HepG2 (cell line): Measurements from ENCODE around the gene MRPS14. TPM values are rescaled to one million over a fixed set of nuclear protein-coding genes. Genes with fewer than 3 reads are reported as not detected.

ENCODE experiments used
- ADNP ChIP-seq: sonication (generic); formaldehyde crosslinking; IDR thresholded peaks from 2 replicates; pipeline ENCODE4 v1.4.0; 2020; ENCODE audit warnings: missing genetic modification reagents
- BRF2 ChIP-seq: sonication (generic); formaldehyde crosslinking; IDR thresholded peaks from 2 replicates; pipeline ENCODE4 v1.8.1; 2022; ENCODE audit warnings: mild to moderate bottlenecking, missing genetic modification reagents
- ELK4 ChIP-seq: sonication (generic); formaldehyde crosslinking; IDR thresholded peaks from 2 replicates; pipeline ENCODE4 v1.9.0; 2021; ENCODE audit warnings: missing genetic modification reagents, borderline replicate concordance
- GMEB2 ChIP-seq: IDR thresholded peaks from 2 replicates; pipeline ENCODE4 v1.6.1; 2016; ENCODE audit warnings: missing biosample characterization, missing genetic modification reagents, low read depth
- HNF4G ChIP-seq, 2 experiments: sonication (generic) in 1 of 2; formaldehyde crosslinking in 1 of 2; IDR thresholded peaks; 2 replicates each; pipeline versions ENCODE4 v1.4.0 to v1.6.1; 2011 to 2020; ENCODE audit warnings: borderline replicate concordance in 2 of 2, low read depth in 2 of 2, mild to moderate bottlenecking in 2 of 2, low read length in 1 of 2, missing genetic modification reagents in 1 of 2, moderate library complexity in 1 of 2
- KAT2B ChIP-seq: fragments of 150-350 bp; IDR thresholded peaks from 2 replicates; pipeline ENCODE4 v1.6.1; 2014; ENCODE audit warnings: low read depth, low read length, borderline replicate concordance
- MAFK ChIP-seq, 2 experiments: IDR thresholded peaks in 1 of 2; conservative IDR thresholded peaks in 1 of 2; 2 replicates each; pipeline ENCODE4 v1.6.1; 2011; ENCODE audit warnings: improper control_type of control experiment in 2 of 2, low read length in 2 of 2
- MIXL1 ChIP-seq: IDR thresholded peaks from 2 replicates; pipeline ENCODE4 v1.6.1; 2016
- PRDM15 ChIP-seq: sonication (generic); formaldehyde crosslinking; IDR thresholded peaks from 2 replicates; pipeline ENCODE4 v1.4.0; 2020; ENCODE audit warnings: missing genetic modification reagents
- SIN3A ChIP-seq: IDR thresholded peaks from 2 replicates; pipeline ENCODE4 v1.6.1; 2011; ENCODE audit warnings: low read depth, mild to moderate bottlenecking, control low read depth, low read length, borderline replicate concordance
- STAG1 ChIP-seq: sonication (generic); formaldehyde crosslinking; IDR thresholded peaks from 2 replicates; pipeline ENCODE4 v1.4.0; 2020; ENCODE audit warnings: missing genetic modification reagents
- ZGPAT ChIP-seq: IDR thresholded peaks from 2 replicates; pipeline ENCODE4 v1.6.1; 2016; ENCODE audit warnings: mild to moderate bottlenecking
- ZMAT3 ChIP-seq: sonication (generic); formaldehyde crosslinking; conservative IDR thresholded peaks from 2 replicates; pipeline ENCODE4 v1.7.0; 2021; ENCODE audit warnings: missing genetic modification reagents
- ZMYM4 ChIP-seq: sonication (generic); formaldehyde crosslinking; IDR thresholded peaks from 2 replicates; pipeline ENCODE4 v1.8.1; 2023; ENCODE audit warnings: mild to moderate bottlenecking, missing genetic modification reagents
- ZNF234 ChIP-seq: sonication (generic); formaldehyde crosslinking; conservative IDR thresholded peaks from 2 replicates; pipeline ENCODE4 v1.5.1; 2020; ENCODE audit warnings: mild to moderate bottlenecking, missing genetic modification reagents
- ZNF589 ChIP-seq: sonication (generic); formaldehyde crosslinking; conservative IDR thresholded peaks from 2 replicates; pipeline ENCODE4 v1.8.0; 2022; ENCODE audit warnings: mild to moderate bottlenecking, moderate library complexity, missing genetic modification reagents
- polyA plus RNA-seq, 8 experiments: library from polyadenylated mRNA; depleted of rRNA in 3 of 8; stranded (reverse) in 7 of 8; unstranded in 1 of 8; fragments of >200 nt; fragmentation: Illumina TruSeq in 4 of 8; extraction: Trizol in 4 of 8; gene quantifications; 2 replicates each; pipeline versions ENCODE4 v1.2.1 to v1.2.3, GENCODE V29; 2011 to 2016; ENCODE audit warnings: low read depth in 4 of 8, missing spikeins in 1 of 8, mixed read lengths in 1 of 8; ENCODE audit not compliant: insufficient read depth in 1 of 8
- total RNA-seq, 5 experiments: library from RNA; depleted of rRNA; stranded (reverse); fragments of >200 nt; fragmentation: Illumina TruSeq; extraction: Trizol; gene quantifications; 2 replicates each; pipeline ENCODE4 v1.2.3, GENCODE V29; 2016; ENCODE audit warnings: low read depth in 1 of 5

MRPS14 gene
- total and polyA plus RNA-seq, 2 of the 13 experiments (the other 11 are each of a cell fraction or from before 2014, with no cell fraction given) = 36.6 to 43.2 TPM

GRCh38 chr1:174982971-174983689 lies 40.1 kb downstream of the MRPS14 start (continued):
- TF ChIP-seq BRF2 (no peak), ZGPAT (CRISPR knock-in tag) (0 out of 2 replicates have a peak, but pooled peaks have one; percentile 26), GMEB2 (CRISPR knock-in tag) (no peak), MAFK (conservative IDR thresholded peaks at IDR 0.05 in 1 of 2, IDR thresholded peaks at IDR 0.05 in 1 of 2; ENCODE audit: low read length in 2 of 2) (no peak), ZNF589 (no peak), HNF4G (IDR thresholded peaks at IDR 0.05; ENCODE audit: borderline replicate concordance, low read depth, low read length) (no peak), HNF4G (CRISPR knock-in tag; IDR thresholded peaks at IDR 0.05; ENCODE audit: borderline replicate concordance, low read depth) (no peak), SIN3A (no peak), KAT2B (no peak), PRDM15 (CRISPR knock-in tag) (no peak), ZMAT3 (CRISPR knock-in tag) (no peak), MIXL1 (0 out of 2 replicates have a peak, but pooled peaks have one; percentile 12), ADNP (CRISPR knock-in tag) (no peak), ELK4 (CRISPR knock-in tag) (no peak), ZMYM4 (no peak), ZNF234 (no peak), STAG1 (CRISPR knock-in tag) (peak; percentile 62)
